HL-60 (cell line): ENCODE results near the gene GPR146.

Experiments used
- DNase-seq, 2 experiments: peaks; one replicate each; pipeline ENCODE4 v3.0.0-alpha.2; 2010 to 2020; ENCODE audit warnings: low read depth in 1 of 2, low spot score in 1 of 2
- H3K27ac ChIP-seq: fragments of 250-450 bp; sonication (Bioruptor Pico); replicated peaks from 2 replicates; pipeline ENCODE4 v1.5.1; 2020; ENCODE audit warnings: mild to moderate bottlenecking, moderate library complexity
- H3K27me3 ChIP-seq: fragments of 250-450 bp; sonication (Bioruptor Pico); 2 replicates; pipeline ENCODE4 v1.5.1; 2021; ENCODE audit warnings: mild to moderate bottlenecking, moderate library complexity; ENCODE audit not compliant: insufficient read depth, poor library complexity, severe bottlenecking
- H3K4me3 ChIP-seq: replicated peaks from 2 replicates; pipeline ENCODE4 v1.5.1; 2011; ENCODE audit warnings: mild to moderate bottlenecking, control low read depth, low read length; ENCODE audit not compliant: insufficient read depth
- CTCF ChIP-seq: IDR thresholded peaks from one replicate; pipeline ENCODE4 v1.5.1; 2011; ENCODE audit warnings: low read length, control low read depth, inconsistent platforms; ENCODE audit not compliant: insufficient read depth
- GABPA ChIP-seq: IDR thresholded peaks from 2 replicates; pipeline ENCODE4 v1.6.1; 2012; ENCODE audit warnings: low read depth
- POLR2AphosphoS5 ChIP-seq: IDR thresholded peaks from 2 replicates; pipeline ENCODE4 v1.6.1; 2012; ENCODE audit warnings: low read depth
- REST ChIP-seq: IDR thresholded peaks from 2 replicates; pipeline ENCODE4 v1.6.1; 2012; ENCODE audit warnings: low read depth; ENCODE audit not compliant: insufficient replicate concordance
- SPI1 ChIP-seq: IDR thresholded peaks from 2 replicates; pipeline ENCODE4 v1.6.1; 2012; ENCODE audit warnings: low read depth, mild to moderate bottlenecking, borderline replicate concordance

GPR146 gene

GRCh38 chr7:1086588-1087464, 42.5 kb downstream of the GPR146 start:
- TF ChIP-seq CTCF (no peak), GABPA (no peak), REST (no peak), SPI1 (no peak)
- no peak overlapping the region for H3K4me3 ChIP-seq
- peak; percentile 23 to 58 for DNase-seq
- no peak overlapping the region for H3K27ac ChIP-seq
- no peaks in the 10 kb centered on the region for H3K27me3 ChIP-seq

DNA sequence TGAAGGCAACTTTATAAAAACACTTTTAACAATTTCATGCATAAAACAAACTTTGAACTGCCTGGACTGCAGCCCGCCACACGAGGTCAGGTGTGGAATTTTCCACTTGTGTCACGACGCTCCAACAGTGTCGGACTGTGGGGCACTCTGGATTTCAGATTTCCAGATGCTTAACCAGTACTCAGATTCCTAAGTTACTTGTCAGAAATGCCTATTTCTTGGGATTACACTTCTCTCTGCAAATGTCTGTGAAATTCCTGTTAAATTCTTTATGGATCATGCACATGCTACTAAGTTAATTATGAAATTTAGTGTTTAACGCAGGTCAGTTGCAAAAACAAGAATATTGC, 43.1 kb downstream of the GPR146 start:
- Histone ChIP-seq H3K27ac (no peak overlapping the region), H3K27me3 (no peaks in the 10 kb centered on the region), H3K4me3 (no peak overlapping the region)
- no peak for DNase-seq
- no peak for TF ChIP-seq SPI1

- H3K4me3 ChIP-seq, result no peak within 1 kb of the TSS
- H3K27ac ChIP-seq, result no peak within 1 kb of the TSS
- DNase-seq, result no peak
- TF ChIP-seq GABPA, result no peak
- no peak for TF ChIP-seq POLR2AphosphoS5
- TF ChIP-seq REST, result no peak
- TF ChIP-seq CTCF, result no peak
- TF ChIP-seq SPI1, result no peak
- no peaks in the 10 kb centered on the region for H3K27me3 ChIP-seq
These were observed 43.9 kb downstream of the GPR146 start, which contains the start of gene GPER1 for GRCh38 chr7:1087952-1088920. GPER1 (plus strand) TSS chr7:1088113; CDS start chr7:1091729, 3,616 bp downstream.

GRCh38 chr7:1090236-1090635, 45.9 kb downstream of the GPR146 start:
- TF ChIP-seq REST (no peak), SPI1 (no peak), CTCF (no peak), POLR2AphosphoS5 (no peak), GABPA (no peak)
- no peaks in the 10 kb centered on the region for H3K27me3 ChIP-seq
- H3K27ac ChIP-seq, result no peak overlapping the region
- H3K4me3 ChIP-seq, result no peak overlapping the region
- no peak for DNase-seq
